HepG2 (cell line): ENCODE results near the gene P2RY8. TPM values are rescaled to one million over a fixed set of nuclear protein-coding genes. Genes with fewer than 3 reads are reported as not detected.

Source experiments
- CENPBD1 ChIP-seq: sonication (generic); formaldehyde crosslinking; IDR thresholded peaks from 2 replicates; pipeline ENCODE4 v1.8.0; 2022; ENCODE audit warnings: missing genetic modification reagents, low read depth, mild to moderate bottlenecking, borderline replicate concordance
- DMAP1 ChIP-seq: IDR thresholded peaks from 2 replicates; pipeline ENCODE4 v1.6.1; 2016
- ETV6 ChIP-seq: sonication (generic); formaldehyde crosslinking; conservative IDR thresholded peaks from 2 replicates; pipeline ENCODE4 v1.4.0; 2020; ENCODE audit warnings: missing genetic modification reagents
- FOXC1 ChIP-seq: sonication (generic); formaldehyde crosslinking; IDR thresholded peaks from 2 replicates; pipeline ENCODE4 v1.8.0; 2022; ENCODE audit warnings: mild to moderate bottlenecking, missing genetic modification reagents, borderline replicate concordance
- FOXK1 ChIP-seq: sonication (generic); formaldehyde crosslinking; IDR thresholded peaks from 2 replicates; pipeline ENCODE4 v1.4.0; 2020; ENCODE audit warnings: low read depth, missing genetic modification reagents, borderline replicate concordance
- GZF1 ChIP-seq: sonication (generic); formaldehyde crosslinking; IDR thresholded peaks from 2 replicates; pipeline ENCODE4 v1.5.1; 2020; ENCODE audit warnings: mild to moderate bottlenecking, missing genetic modification reagents
- HDAC2 ChIP-seq: sonication (generic); formaldehyde crosslinking; IDR thresholded peaks from 2 replicates; pipeline ENCODE4 v1.4.0; 2020; ENCODE audit warnings: missing genetic modification reagents
- HMG20B ChIP-seq: conservative IDR thresholded peaks from 2 replicates; pipeline ENCODE4 v1.6.1; 2016; ENCODE audit warnings: missing genetic modification reagents, missing compliant biosample characterization
- KAT8 ChIP-seq: IDR thresholded peaks from 2 replicates; pipeline ENCODE4 v1.6.1; 2016; ENCODE audit warnings: missing genetic modification reagents, missing compliant biosample characterization
- MYPOP ChIP-seq: sonication (generic); formaldehyde crosslinking; IDR thresholded peaks from 2 replicates; pipeline ENCODE4 v1.8.1; 2023; ENCODE audit warnings: mild to moderate bottlenecking, moderate library complexity, missing genetic modification reagents
- NR2C2 ChIP-seq: sonication (generic); formaldehyde crosslinking; IDR thresholded peaks from 2 replicates; pipeline ENCODE4 v1.4.0; 2020; ENCODE audit warnings: missing genetic modification reagents, mild to moderate bottlenecking, moderate library complexity, borderline replicate concordance
- RXRB ChIP-seq: IDR thresholded peaks from 2 replicates; pipeline ENCODE4 v1.6.1; 2016; ENCODE audit warnings: borderline replicate concordance, missing genetic modification reagents, missing compliant biosample characterization
- SIX1 ChIP-seq: sonication (generic); formaldehyde crosslinking; IDR thresholded peaks from 2 replicates; pipeline ENCODE4 v1.4.0; 2020; ENCODE audit warnings: missing genetic modification reagents, borderline replicate concordance
- SOX13 ChIP-seq, 3 experiments: fragments of 450-650 bp in 1 of 3; sonication (generic) in 1 of 3; formaldehyde crosslinking in 1 of 3; IDR thresholded peaks in 2 of 3; conservative IDR thresholded peaks in 1 of 3; 2 replicates each; pipeline versions ENCODE4 v1.5.0 to v1.6.1; 2016 to 2020; ENCODE audit warnings: antibody characterized with exemption in 1 of 3, mild to moderate bottlenecking in 1 of 3, missing compliant biosample characterization in 1 of 3, missing genetic modification reagents in 1 of 3, moderate library complexity in 1 of 3
- TFDP1 ChIP-seq: IDR thresholded peaks from 2 replicates; pipeline ENCODE4 v1.6.1; 2016; ENCODE audit warnings: missing compliant biosample characterization, missing genetic modification reagents, borderline replicate concordance
- ZNF143 ChIP-seq: sonication (generic); formaldehyde crosslinking; IDR thresholded peaks from 2 replicates; pipeline ENCODE4 v1.4.0; 2020; ENCODE audit warnings: missing genetic modification reagents
- ZNF205 ChIP-seq: IDR thresholded peaks from 2 replicates; pipeline ENCODE4 v1.6.1; 2018; ENCODE audit warnings: missing biosample characterization, missing genetic modification reagents
- ZNF362 ChIP-seq: sonication (generic); formaldehyde crosslinking; IDR thresholded peaks from 2 replicates; pipeline ENCODE4 v1.4.0; 2020; ENCODE audit warnings: missing genetic modification reagents, mild to moderate bottlenecking, borderline replicate concordance
- ZNF513 ChIP-seq: sonication (generic); formaldehyde crosslinking; conservative IDR thresholded peaks from 2 replicates; pipeline ENCODE4 v1.5.0; 2020; ENCODE audit warnings: missing genetic modification reagents
- ZNF800 ChIP-seq: sonication (generic); formaldehyde crosslinking; IDR thresholded peaks from 2 replicates; pipeline ENCODE4 v1.4.0; 2020; ENCODE audit warnings: missing genetic modification reagents
- polyA plus RNA-seq, 8 experiments: library from polyadenylated mRNA; depleted of rRNA in 3 of 8; stranded (reverse) in 7 of 8; unstranded in 1 of 8; fragments of >200 nt; fragmentation: Illumina TruSeq in 4 of 8; extraction: Trizol in 4 of 8; gene quantifications; 2 replicates each; pipeline versions ENCODE4 v1.2.1 to v1.2.3, GENCODE V29; 2011 to 2016; ENCODE audit warnings: low read depth in 4 of 8, missing spikeins in 1 of 8, mixed read lengths in 1 of 8; ENCODE audit not compliant: insufficient read depth in 1 of 8
- total RNA-seq, 5 experiments: library from RNA; depleted of rRNA; stranded (reverse); fragments of >200 nt; fragmentation: Illumina TruSeq; extraction: Trizol; gene quantifications; 2 replicates each; pipeline ENCODE4 v1.2.3, GENCODE V29; 2016; ENCODE audit warnings: low read depth in 1 of 5

Gene P2RY8
- total and polyA plus RNA-seq, 2 of the 13 experiments (the other 11 are each of a cell fraction or from before 2014, with no cell fraction given) = 1.0 to 1.3 TPM

- TF ChIP-seq FOXK1 (CRISPR knock-in tag) (peak; percentile 79; the same call in 1 of the 2 replicates), HMG20B (peak; percentile 85), ZNF800 (peak; percentile 71; the same call in 1 of the 2 replicates), FOXC1 (CRISPR knock-in tag) (peak; percentile 22; the same call in 1 of the 2 replicates), TFDP1 (CRISPR knock-in tag) (peak; percentile 31; the same call in 1 of the 2 replicates), KAT8 (peak; percentile 83), MYPOP (CRISPR knock-in tag) (peak; percentile 60; the same call in 1 of the 2 replicates), NR2C2 (CRISPR knock-in tag) (no peak; the same call in 1 of the 2 replicates), GZF1 (CRISPR knock-in tag) (peak; percentile 47; the same call in 1 of the 2 replicates), SIX1 (CRISPR knock-in tag) (no peak), ZNF513 (CRISPR knock-in tag) (0 out of 2 replicates have a peak, but pooled peaks have one; percentile 39), ZNF143 (CRISPR knock-in tag) (peak; percentile 28; the same call in 1 of the 2 replicates), RXRB (CRISPR knock-in tag) (peak; percentile 78), ETV6 (peak; percentile 67), DMAP1 (CRISPR knock-in tag) (peak; percentile 65), ZNF205 (CRISPR knock-in tag) (0 out of 2 replicates have a peak, but pooled peaks have one; percentile 23), SOX13 (IDR thresholded peaks at IDR 0.05) (no peak), SOX13 (CRISPR knock-in tag; conservative IDR thresholded peaks at IDR 0.05 in 1 of 2, IDR thresholded peaks at IDR 0.05 in 1 of 2) (peak in 1 of 2 experiments; percentile 53; a peak in 1 of 4 replicates), ZNF362 (peak; percentile 30; the same call in 1 of the 2 replicates), CENPBD1 (CRISPR knock-in tag) (no peak), HDAC2 (CRISPR knock-in tag) (peak; percentile 74; the same call in 1 of the 2 replicates)
Measured at GRCh38 chrX:1481636-1482529, 55.1 kb downstream of the P2RY8 start (continued).
